SK-N-SH (cell line): ENCODE results near the gene MAP4K3.

Experiments
- CHD2 ChIP-seq: fragments of 150-350 bp; IDR thresholded peaks from 2 replicates; pipeline ENCODE4 v1.6.1; 2018; ENCODE audit warnings: low read length; ENCODE audit not compliant: partially characterized antibody
- EP300 ChIP-seq, 2 experiments: IDR thresholded peaks; 2 replicates each; pipeline versions ENCODE4 v1.4.0 to v1.6.1; 2012; ENCODE audit warnings: borderline replicate concordance in 1 of 2, low read depth in 1 of 2, low read length in 1 of 2
- FOXM1 ChIP-seq: IDR thresholded peaks from 2 replicates; pipeline ENCODE4 v1.4.0; 2012; ENCODE audit warnings: low read depth, mild to moderate bottlenecking
- NFIC ChIP-seq: IDR thresholded peaks from 2 replicates; pipeline ENCODE4 v1.4.0; 2012; ENCODE audit warnings: borderline replicate concordance
- NRF1 ChIP-seq: IDR thresholded peaks from 2 replicates; pipeline ENCODE4 v1.6.1; 2012; ENCODE audit warnings: low read depth, mild to moderate bottlenecking, low read length
- POLR2AphosphoS5 ChIP-seq: IDR thresholded peaks from 2 replicates; pipeline ENCODE4 v1.6.1; 2012; ENCODE audit warnings: low read depth, low read length
- RFX5 ChIP-seq: IDR thresholded peaks from 2 replicates; pipeline ENCODE4 v1.6.1; 2012; ENCODE audit warnings: mild to moderate bottlenecking, improper control_type of control experiment, low read length
- SMC3 ChIP-seq: IDR thresholded peaks from 2 replicates; pipeline ENCODE4 v1.6.1; 2012; ENCODE audit warnings: low read depth, low read length, improper control_type of control experiment
- TF ChIP-seq, protein P1 (sequence below): fragments of 200-600 bp; sonication (generic); IDR thresholded peaks from 2 replicates; pipeline ENCODE4 v1.6.1; 2017; ENCODE audit warnings: antibody characterized with exemption, mild to moderate bottlenecking, moderate library complexity
- TF ChIP-seq, protein P2 (sequence below): IDR thresholded peaks from 2 replicates; pipeline ENCODE4 v1.4.0; 2012; ENCODE audit warnings: low read depth

DNA sequence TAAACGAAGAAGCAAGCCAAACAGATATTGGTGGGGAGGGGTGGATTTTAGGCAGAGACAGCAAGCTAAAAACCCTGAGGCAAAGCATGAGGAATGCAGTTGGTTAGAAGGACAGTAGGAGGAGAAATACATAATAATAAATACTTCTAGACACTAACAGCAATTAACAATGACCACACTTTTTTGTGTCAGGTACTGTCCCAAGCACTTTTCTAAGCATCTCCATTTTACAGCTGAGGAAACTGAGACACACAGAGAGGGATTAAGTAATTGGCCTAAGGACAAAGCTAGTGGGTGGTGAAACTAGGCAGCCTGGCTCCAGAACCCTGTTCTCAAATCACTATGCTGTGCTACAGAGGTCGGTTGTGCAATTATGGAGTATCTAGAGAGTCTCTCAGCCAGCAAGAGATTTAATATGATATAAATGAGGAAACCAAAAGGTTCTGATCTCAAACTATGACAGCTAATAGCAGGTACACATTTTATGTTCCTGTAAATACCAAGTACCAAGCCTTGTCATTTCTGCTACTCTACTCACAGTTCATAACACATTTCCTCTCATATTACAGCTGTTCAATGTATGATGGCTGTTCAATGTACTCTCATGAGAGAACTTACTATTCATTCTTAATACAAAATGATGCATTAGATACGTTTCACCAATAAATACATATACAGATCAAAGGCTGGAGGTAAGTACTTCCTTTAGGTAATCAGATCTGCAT lies 5.3 kb downstream of the MAP4K3 start:
- TF ChIP-seq, protein P1, sequence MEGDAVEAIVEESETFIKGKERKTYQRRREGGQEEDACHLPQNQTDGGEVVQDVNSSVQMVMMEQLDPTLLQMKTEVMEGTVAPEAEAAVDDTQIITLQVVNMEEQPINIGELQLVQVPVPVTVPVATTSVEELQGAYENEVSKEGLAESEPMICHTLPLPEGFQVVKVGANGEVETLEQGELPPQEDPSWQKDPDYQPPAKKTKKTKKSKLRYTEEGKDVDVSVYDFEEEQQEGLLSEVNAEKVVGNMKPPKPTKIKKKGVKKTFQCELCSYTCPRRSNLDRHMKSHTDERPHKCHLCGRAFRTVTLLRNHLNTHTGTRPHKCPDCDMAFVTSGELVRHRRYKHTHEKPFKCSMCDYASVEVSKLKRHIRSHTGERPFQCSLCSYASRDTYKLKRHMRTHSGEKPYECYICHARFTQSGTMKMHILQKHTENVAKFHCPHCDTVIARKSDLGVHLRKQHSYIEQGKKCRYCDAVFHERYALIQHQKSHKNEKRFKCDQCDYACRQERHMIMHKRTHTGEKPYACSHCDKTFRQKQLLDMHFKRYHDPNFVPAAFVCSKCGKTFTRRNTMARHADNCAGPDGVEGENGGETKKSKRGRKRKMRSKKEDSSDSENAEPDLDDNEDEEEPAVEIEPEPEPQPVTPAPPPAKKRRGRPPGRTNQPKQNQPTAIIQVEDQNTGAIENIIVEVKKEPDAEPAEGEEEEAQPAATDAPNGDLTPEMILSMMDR = no peak
- TF ChIP-seq POLR2AphosphoS5 (no peak), FOXM1 (no peak), NFIC (no peak), SMC3 (no peak), RFX5 (no peak), NRF1 (no peak), CHD2 (no peak), EP300 (IDR thresholded peaks at IDR 0.05; ENCODE audit: borderline replicate concordance in 1 of 2, low read depth in 1 of 2, low read length in 1 of 2) (no peak)
- TF ChIP-seq, protein P2, sequence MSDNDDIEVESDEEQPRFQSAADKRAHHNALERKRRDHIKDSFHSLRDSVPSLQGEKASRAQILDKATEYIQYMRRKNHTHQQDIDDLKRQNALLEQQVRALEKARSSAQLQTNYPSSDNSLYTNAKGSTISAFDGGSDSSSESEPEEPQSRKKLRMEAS = no peak
